Measurements from ENCODE around the gene NBPF4. TPM values are rescaled to one million over a fixed set of nuclear protein-coding genes. Genes with fewer than 3 reads are reported as not detected.

The NBPF4 gene
- total and polyA plus RNA-seq, 9 donors, result 0.05 to 0.11 TPM; not detected in 7

GRCh38 chr1:108192581-108192980 is 51.3 kb downstream of the NBPF4 start:
- 100% methylated on average over 8 of the region's 28 CpGs for WGBS (ENCODE audit: insufficient coverage)
- H3K4me3 ChIP-seq (ENCODE audit: low read length), result no peak overlapping the region
- H3K27ac ChIP-seq (ENCODE audit: low read length), result no peak overlapping the region
- no peaks in the 10 kb centered on the region for H3K4me1 ChIP-seq (ENCODE audit: control insufficient read depth, insufficient read depth, low read length)
- H3K9me3 ChIP-seq (replicated peaks; ENCODE audit: control insufficient read depth, low read depth, low read length), result peaks cover 15% of the 10 kb centered on the region
- no peak for DNase-seq
- H3K27me3 ChIP-seq (ENCODE audit: control insufficient read depth, insufficient read depth, low read length), result no peaks in the 10 kb centered on the region
- peaks cover 31% of the 10 kb centered on the region for H3K36me3 ChIP-seq (ENCODE audit: control insufficient read depth, insufficient read depth, low read length)

- Histone ChIP-seq H3K27me3 (ENCODE audit: control insufficient read depth, insufficient read depth, low read length) (no peaks in the 10 kb centered on the region), H3K36me3 (ENCODE audit: control insufficient read depth, insufficient read depth, low read length) (peaks cover 29% of the 10 kb centered on the region), H3K4me3 (ENCODE audit: low read length) (no peak overlapping the region), H3K27ac (ENCODE audit: low read length) (no peak overlapping the region), H3K9me3 (replicated peaks; ENCODE audit: control insufficient read depth, low read depth, low read length) (peaks cover 21% of the 10 kb centered on the region), H3K4me1 (ENCODE audit: control insufficient read depth, insufficient read depth, low read length) (no peaks in the 10 kb centered on the region)
- WGBS (ENCODE audit: insufficient coverage), result no CpG with 5 or more reads among the region's 5 CpGs
- DNase-seq, result no peak
These were observed 53.0 kb downstream of the NBPF4 start for GRCh38 chr1:108190686-108191416.

GRCh38 chr1:108190001-108190634 is 53.8 kb downstream of the NBPF4 start:
- peaks cover 21% of the 10 kb centered on the region for H3K9me3 ChIP-seq (replicated peaks; ENCODE audit: control insufficient read depth, low read depth, low read length)
- 85% methylated on average over 5 of the region's 7 CpGs for WGBS (ENCODE audit: insufficient coverage)
- H3K27ac ChIP-seq (ENCODE audit: low read length), result no peak overlapping the region
- H3K27me3 ChIP-seq (ENCODE audit: control insufficient read depth, insufficient read depth, low read length), result no peaks in the 10 kb centered on the region
- no peak overlapping the region for H3K4me3 ChIP-seq (ENCODE audit: low read length)
- no peaks in the 10 kb centered on the region for H3K4me1 ChIP-seq (ENCODE audit: control insufficient read depth, insufficient read depth, low read length)
- H3K36me3 ChIP-seq (ENCODE audit: control insufficient read depth, insufficient read depth, low read length), result peaks cover 26% of the 10 kb centered on the region
- no peak for DNase-seq

- H3K9me3 ChIP-seq (replicated peaks; ENCODE audit: control insufficient read depth, low read depth, low read length), result peaks cover 25% of the 10 kb centered on the region
- no CpG with 5 or more reads among the region's 1 CpG for WGBS (ENCODE audit: insufficient coverage)
- H3K27me3 ChIP-seq (ENCODE audit: control insufficient read depth, insufficient read depth, low read length), result no peaks in the 10 kb centered on the region
- no peak overlapping the region for H3K27ac ChIP-seq (ENCODE audit: low read length)
- no peak for DNase-seq
- H3K4me1 ChIP-seq (ENCODE audit: control insufficient read depth, insufficient read depth, low read length), result no peaks in the 10 kb centered on the region
- no peak overlapping the region for H3K4me3 ChIP-seq (ENCODE audit: low read length)
- H3K36me3 ChIP-seq (ENCODE audit: control insufficient read depth, insufficient read depth, low read length), result peaks cover 27% of the 10 kb centered on the region
These were observed 55.1 kb downstream of the NBPF4 start for GRCh38 chr1:108188801-108189200.

GRCh38 chr1:108182959-108183700 is 60.7 kb downstream of the NBPF4 start:
- Histone ChIP-seq H3K4me1 (ENCODE audit: control insufficient read depth, insufficient read depth, low read length) (no peaks in the 10 kb centered on the region), H3K27ac (ENCODE audit: low read length) (no peak overlapping the region), H3K36me3 (ENCODE audit: control insufficient read depth, insufficient read depth, low read length) (peaks cover 22% of the 10 kb centered on the region), H3K4me3 (ENCODE audit: low read length) (no peak overlapping the region), H3K27me3 (ENCODE audit: control insufficient read depth, insufficient read depth, low read length) (no peaks in the 10 kb centered on the region), H3K9me3 (replicated peaks; ENCODE audit: control insufficient read depth, low read depth, low read length) (peaks cover 19% of the 10 kb centered on the region)
- no peak for DNase-seq
- WGBS (ENCODE audit: insufficient coverage), result 100% methylated on average over 1 of the region's 2 CpGs

GRCh38 chr1:108179018-108179417 is 64.9 kb downstream of the NBPF4 start:
- Histone ChIP-seq H3K36me3 (ENCODE audit: control insufficient read depth, insufficient read depth, low read length) (peaks cover 30% of the 10 kb centered on the region), H3K27me3 (ENCODE audit: control insufficient read depth, insufficient read depth, low read length) (no peaks in the 10 kb centered on the region), H3K4me1 (ENCODE audit: control insufficient read depth, insufficient read depth, low read length) (no peaks in the 10 kb centered on the region), H3K4me3 (ENCODE audit: low read length) (no peak overlapping the region), H3K27ac (ENCODE audit: low read length) (no peak overlapping the region), H3K9me3 (replicated peaks; ENCODE audit: control insufficient read depth, low read depth, low read length) (peaks cover 22% of the 10 kb centered on the region)
- no peak for DNase-seq
- no CpG with 5 or more reads among the region's 1 CpG for WGBS (ENCODE audit: insufficient coverage)

Other genes starting within 250 kb of the NBPF4 start
- 33.9 TPM for gene SLC25A24, start 43.7 kb downstream of the NBPF4 start, total RNA-seq
- 10 to 100 TPM; 37.4 to 45.2 (median 39.9) TPM for gene SLC25A24, start 43.7 kb downstream of the NBPF4 start, polyA plus RNA-seq (ENCODE audit: insufficient read depth in 1 of 8, insufficient read length in 8 of 8, low replicate concordance in 1 of 8)
- not detected for gene NBPF6, start 206.3 kb upstream of the NBPF4 start, total RNA-seq
- gene NBPF6, start 206.3 kb upstream of the NBPF4 start, polyA plus RNA-seq (ENCODE audit: insufficient read depth in 1 of 8, insufficient read length in 8 of 8, low replicate concordance in 1 of 8), result not detected